Ascending aorta (tissue), 2 donors: Measurements from ENCODE around the gene NOP16. TPM values are rescaled to one million over a fixed set of nuclear protein-coding genes. Genes with fewer than 3 reads are reported as not detected.

ENCODE experiments used
- DNase-seq, 2 donors: peaks; one replicate each; pipeline ENCODE4 v3.0.0-alpha.2; 2019; ENCODE audit warnings: low spot score in 2 of 2
- H3K27ac ChIP-seq, 2 donors: fragments of 200-600 bp; sonication (generic); one replicate each; pipeline ENCODE4 v1.5.1; 2016 to 2017; ENCODE audit warnings: mild to moderate bottlenecking in 1 of 2
- H3K27me3 ChIP-seq: fragments of 200-600 bp; sonication (generic); one replicate; pipeline ENCODE4 v1.5.1; 2017
- H3K36me3 ChIP-seq, 2 donors: fragments of 200-600 bp; sonication (generic); one replicate each; pipeline ENCODE4 v1.5.1; 2016
- H3K4me1 ChIP-seq, 2 donors: fragments of 200-600 bp; sonication (generic); one replicate each; pipeline ENCODE4 v1.5.1; 2016 to 2017; ENCODE audit warnings: mild to moderate bottlenecking in 1 of 2
- H3K4me3 ChIP-seq, 2 donors: fragments of 200-600 bp; sonication (generic); one replicate each; pipeline ENCODE4 v1.5.1; 2016 to 2017; ENCODE audit warnings: mild to moderate bottlenecking in 1 of 2
- H3K9me3 ChIP-seq, 2 donors: fragments of 200-600 bp; sonication (generic); one replicate each; pipeline ENCODE4 v1.5.1; 2016
- CTCF ChIP-seq, 3 experiments: fragments of 200-600 bp in 2 of 3; fragments of 450-650 bp in 1 of 3; sonication (generic) in 2 of 3; IDR thresholded peaks; one replicate each; pipeline ENCODE4 v1.5.1; 2016 to 2019; ENCODE audit warnings: antibody characterized with exemption in 3 of 3, mild to moderate bottlenecking in 1 of 3, moderate library complexity in 1 of 3
- intact Hi-C: fragments of 100-400 bp; cut with DNase I; formaldehyde crosslinking; loops from one replicate; pipeline ENCODE4 v1.15.1; 2023
- total RNA-seq: library from RNA; depleted of rRNA; stranded (reverse); fragments of >200 nt; gene quantifications from one replicate; pipeline ENCODE4 v1.1.0, GENCODE V29; 2016

NOP16 gene
- total RNA-seq, 1 donor from 2014 or later: not detected

- intact Hi-C loops: no loop called here
Measured at GRCh38 chr5:176426876-176427275, 38.5 kb upstream of the NOP16 start.

DNA sequence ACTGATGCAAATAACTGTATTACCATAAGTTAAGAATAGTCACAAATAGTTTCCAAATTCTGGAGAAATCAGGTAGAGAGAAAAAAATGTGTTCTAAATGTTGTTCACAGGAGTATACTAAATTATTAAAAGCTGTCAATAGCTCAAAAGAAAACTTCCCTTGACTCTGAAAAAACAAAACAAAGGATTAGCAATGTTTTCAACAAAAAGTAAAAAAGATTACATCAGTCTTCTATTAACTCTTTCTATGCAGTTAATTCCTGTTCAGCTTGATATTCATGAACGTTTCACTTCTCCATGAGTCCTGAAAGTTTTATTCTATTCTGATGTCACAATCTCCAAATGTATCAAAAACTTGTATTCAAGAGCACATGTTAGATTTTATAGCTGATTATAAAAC, 37.4 kb upstream of the NOP16 start:
- no peaks in the 10 kb centered on the region for H3K36me3 ChIP-seq
- intact Hi-C loops: no loop called here
- H3K4me3 ChIP-seq: no peak overlapping the region
- H3K27ac ChIP-seq: peak overlapping the region; percentile 49 to 61
- TF ChIP-seq CTCF (IDR thresholded peaks at IDR 0.05): no peak
- peaks cover 0 to 8% of the 10 kb centered on the region in 2 donors for H3K4me1 ChIP-seq
- DNase-seq: no peak
- no peaks in the 10 kb centered on the region for H3K27me3 ChIP-seq
- no peaks in the 10 kb centered on the region for H3K9me3 ChIP-seq

More at GRCh38 chr5:176426876-176427275, 38.5 kb upstream of the NOP16 start:
- peaks cover 0 to 8% of the 10 kb centered on the region in 2 donors for H3K4me1 ChIP-seq
- no peak for TF ChIP-seq CTCF (IDR thresholded peaks at IDR 0.05)
- no peak overlapping the region for H3K27ac ChIP-seq
- no peaks in the 10 kb centered on the region for H3K36me3 ChIP-seq
- H3K27me3 ChIP-seq: no peaks in the 10 kb centered on the region
- no peak for DNase-seq
- H3K4me3 ChIP-seq: no peak overlapping the region
- H3K9me3 ChIP-seq: no peaks in the 10 kb centered on the region

DNA sequence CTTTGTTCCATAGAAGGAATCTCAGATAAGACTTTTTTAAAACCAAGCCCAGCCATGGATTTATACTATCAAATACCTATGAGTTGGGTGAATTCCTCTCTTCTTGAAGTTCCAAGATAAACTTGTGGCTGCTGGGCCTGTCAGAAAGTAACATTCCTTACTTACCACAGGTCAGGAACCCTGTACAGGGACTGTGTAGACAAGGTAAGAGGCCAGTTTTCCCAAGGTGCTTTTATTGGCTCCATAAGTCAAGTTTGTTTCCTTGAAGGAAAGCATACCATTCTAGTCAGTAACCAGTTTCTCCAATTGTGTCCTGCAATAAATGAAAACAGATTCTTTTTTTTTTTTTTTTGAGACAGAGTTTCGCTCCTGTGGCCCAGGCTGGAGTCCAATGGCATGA, 36.7 kb upstream of the NOP16 start:
- TF ChIP-seq CTCF (IDR thresholded peaks at IDR 0.05): no peak
- H3K9me3 ChIP-seq: no peaks in the 10 kb centered on the region
- intact Hi-C loops: no loop called here

GRCh38 chr5:176424181-176424580, 35.8 kb upstream of the NOP16 start:
- Histone ChIP-seq H3K27ac (peak overlapping the region; percentile 27 to 61), H3K27me3 (no peaks in the 10 kb centered on the region), H3K4me3 (no peak overlapping the region), H3K4me1 (peaks cover 0 to 8% of the 10 kb centered on the region in 2 donors), H3K9me3 (no peaks in the 10 kb centered on the region), H3K36me3 (no peaks in the 10 kb centered on the region)
- no peak for TF ChIP-seq CTCF (IDR thresholded peaks at IDR 0.05)
- intact Hi-C loops: no loop called here
- DNase-seq: no peak

More for the DNA sequence above, 36.7 kb upstream of the NOP16 start:
- Histone ChIP-seq H3K4me3 (no peak overlapping the region), H3K27ac (peak overlapping the region; percentile 49 to 61), H3K4me1 (peaks cover 0 to 8% of the 10 kb centered on the region in 2 donors), H3K36me3 (no peaks in the 10 kb centered on the region), H3K27me3 (no peaks in the 10 kb centered on the region)
- DNase-seq: no peak

DNA sequence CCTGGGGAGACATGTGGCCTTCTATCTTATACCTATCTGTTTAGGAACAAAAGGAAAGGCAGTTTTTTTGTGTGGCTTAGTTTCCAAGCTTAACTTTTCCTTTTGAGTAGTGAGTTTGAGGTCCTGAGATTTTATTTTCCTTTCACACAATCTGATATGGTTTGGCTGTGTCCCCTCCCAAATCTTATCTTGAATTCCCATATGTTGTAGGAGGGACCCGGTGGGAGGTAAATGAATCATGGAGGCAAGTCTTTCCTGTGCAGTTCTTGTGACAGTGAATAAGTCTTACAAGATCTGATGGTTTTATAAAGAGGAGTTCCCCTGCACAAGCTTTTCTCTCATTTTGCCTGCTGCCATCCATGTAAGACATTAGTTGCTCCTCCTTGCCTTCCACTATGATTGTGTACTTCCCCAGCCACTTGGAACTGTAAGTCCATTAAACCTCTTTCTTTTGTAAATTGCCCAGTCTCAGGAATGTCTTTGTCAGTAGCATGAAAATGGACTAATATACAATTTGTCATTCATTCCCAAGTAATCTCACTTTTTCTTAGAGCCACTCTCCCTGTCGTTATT, 32.7 kb upstream of the NOP16 start:
- Histone ChIP-seq H3K4me1 (peaks cover 0 to 16% of the 10 kb centered on the region in 2 donors), H3K27ac (no peak overlapping the region), H3K4me3 (no peak overlapping the region), H3K27me3 (no peaks in the 10 kb centered on the region), H3K9me3 (no peaks in the 10 kb centered on the region), H3K36me3 (no peaks in the 10 kb centered on the region)
- TF ChIP-seq CTCF (IDR thresholded peaks at IDR 0.05): no peak
- intact Hi-C loops: no loop called here
- DNase-seq: no peak

DNA sequence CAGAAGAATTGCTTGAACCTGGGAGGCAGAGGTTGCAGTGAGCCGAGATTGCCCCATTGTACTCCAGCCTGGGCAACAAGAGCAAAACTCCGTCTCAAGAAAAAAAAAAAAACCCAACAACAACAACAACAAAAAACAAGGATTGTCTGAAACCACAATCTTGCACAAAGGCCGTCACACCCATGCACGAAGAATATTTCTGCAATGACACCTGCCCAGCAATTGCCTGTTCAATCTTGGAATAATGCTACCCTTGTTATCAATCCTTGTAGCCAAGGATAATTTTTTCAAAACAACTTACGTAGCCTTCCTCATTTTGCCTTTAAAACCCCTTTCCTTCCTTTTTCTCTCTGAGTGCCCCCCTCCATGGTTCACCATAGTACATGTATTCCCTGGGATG, 31.7 kb upstream of the NOP16 start:
- H3K4me3 ChIP-seq: no peak overlapping the region
- H3K27me3 ChIP-seq: no peaks in the 10 kb centered on the region
- TF ChIP-seq CTCF (IDR thresholded peaks at IDR 0.05): no peak
- peaks cover 0 to 17% of the 10 kb centered on the region in 2 donors for H3K4me1 ChIP-seq
- no peaks in the 10 kb centered on the region for H3K9me3 ChIP-seq
- H3K27ac ChIP-seq: no peak overlapping the region
- DNase-seq: no peak
- intact Hi-C loops: no loop called here
- H3K36me3 ChIP-seq: no peaks in the 10 kb centered on the region
